K562 (cell line): ENCODE results near the gene ZKSCAN3. TPM values are rescaled to one million over a fixed set of nuclear protein-coding genes. Genes with fewer than 3 reads are reported as not detected.

Experiments
- ADNP ChIP-seq: fragments of 200-800 bp; sonication (Bioruptor generic); IDR thresholded peaks from 2 replicates; pipeline ENCODE4 v1.6.1; 2016; ENCODE audit warnings: missing genetic modification characterization, missing compliant biosample characterization
- CBX8 ChIP-seq: fragments of 200-600 bp; sonication (generic); IDR thresholded peaks from 2 replicates; pipeline ENCODE4 v1.6.1; 2012; ENCODE audit warnings: borderline replicate concordance, mixed run types, low read depth, mild to moderate bottlenecking, moderate library complexity, mixed read lengths, low read length, control low read depth, inconsistent platforms; ENCODE audit not compliant: poor library complexity, severe bottlenecking; ENCODE audit errors: extremely low read depth
- CCAR2 ChIP-seq: fragments of 200-400 bp; formaldehyde crosslinking; IDR thresholded peaks from 2 replicates; pipeline ENCODE4 v1.6.1; 2017; ENCODE audit warnings: mild to moderate bottlenecking, low read depth, low read length
- COPS2 ChIP-seq: fragments of 450-650 bp; conservative IDR thresholded peaks from 2 replicates; pipeline ENCODE4 v1.6.1; 2016; ENCODE audit warnings: mild to moderate bottlenecking, moderate library complexity
- ETS2 ChIP-seq: IDR thresholded peaks from 2 replicates; pipeline ENCODE4 v1.6.1; 2016; ENCODE audit warnings: borderline replicate concordance, missing genetic modification characterization, mild to moderate bottlenecking, moderate library complexity, missing compliant biosample characterization; ENCODE audit not compliant: poor library complexity, severe bottlenecking
- EZH2 ChIP-seq: IDR thresholded peaks from 2 replicates; pipeline ENCODE4 v1.6.1; 2012; ENCODE audit warnings: low read depth, mild to moderate bottlenecking, inconsistent platforms, low read length, borderline replicate concordance
- FUS ChIP-seq: fragments of 200-400 bp; formaldehyde crosslinking; optimal IDR thresholded peaks from 2 replicates; pipeline ENCODE3; 2017; ENCODE audit warnings: low read depth, low read length
- HMG20A ChIP-seq: fragments of 450-650 bp; formaldehyde crosslinking; conservative IDR thresholded peaks from 2 replicates; pipeline ENCODE4 v1.4.0; 2020; ENCODE audit warnings: mild to moderate bottlenecking, mixed read lengths
- MEIS2 ChIP-seq: fragments of 450-650 bp; IDR thresholded peaks from 2 replicates; pipeline ENCODE4 v1.6.1; 2014; ENCODE audit warnings: mild to moderate bottlenecking; ENCODE audit not compliant: partially characterized antibody
- PTTG1 ChIP-seq: fragments of 450-650 bp; IDR thresholded peaks from 2 replicates; pipeline ENCODE4 v1.6.1; 2016; ENCODE audit warnings: low read depth, mild to moderate bottlenecking, missing genetic modification characterization, missing compliant biosample characterization
- RBBP5 ChIP-seq: fragments of 200-600 bp; sonication (generic); IDR thresholded peaks from 2 replicates; pipeline ENCODE4 v1.6.1; 2012; ENCODE audit warnings: borderline replicate concordance, mild to moderate bottlenecking, low read length, control low read depth, inconsistent platforms; ENCODE audit not compliant: insufficient read depth, poor library complexity, severe bottlenecking
- SMC3 ChIP-seq: conservative IDR thresholded peaks from 2 replicates; pipeline ENCODE4 v1.6.1; 2011; ENCODE audit warnings: low read depth, low read length, improper control_type of control experiment; ENCODE audit not compliant: insufficient read depth
- SPI1 ChIP-seq: IDR thresholded peaks from 2 replicates; pipeline ENCODE4 v1.6.1; 2011; ENCODE audit warnings: low read depth, low read length, control low read depth, borderline replicate concordance
- TOE1 ChIP-seq, 2 experiments: fragments of 450-650 bp in 1 of 2; sonication (generic) in 1 of 2; formaldehyde crosslinking in 1 of 2; IDR thresholded peaks; 2 replicates each; pipeline versions ENCODE4 v1.7.1 to v1.8.0; 2016 to 2022; ENCODE audit warnings: borderline replicate concordance in 2 of 2, mild to moderate bottlenecking in 2 of 2, antibody characterized with exemption in 1 of 2, inconsistent platforms in 1 of 2, low read depth in 1 of 2, missing genetic modification reagents in 1 of 2, moderate library complexity in 1 of 2
- ZNF253 ChIP-seq: fragments of 250-450 bp; sonication (Bioruptor Pico); conservative IDR thresholded peaks from 2 replicates; pipeline ENCODE4 v1.6.1; 2021; ENCODE audit warnings: mild to moderate bottlenecking
- ZNF274 ChIP-seq: IDR thresholded peaks from 2 replicates; pipeline ENCODE4 v1.6.1; 2011; ENCODE audit warnings: low read depth, mild to moderate bottlenecking, low read length, moderate library complexity, borderline replicate concordance
- ZNF561 ChIP-seq: fragments of 450-650 bp; formaldehyde crosslinking; conservative IDR thresholded peaks from 2 replicates; pipeline ENCODE4 v1.4.0; 2020; ENCODE audit warnings: mild to moderate bottlenecking, moderate library complexity
- ZNF766 ChIP-seq: fragments of 200-800 bp; sonication (Bioruptor generic); conservative IDR thresholded peaks from 2 replicates; pipeline ENCODE4 v1.6.1; 2016; ENCODE audit warnings: missing genetic modification characterization, missing compliant biosample characterization
- ZNF778 ChIP-seq: fragments of 450-650 bp; formaldehyde crosslinking; IDR thresholded peaks from 2 replicates; pipeline ENCODE4 v1.4.0; 2020; ENCODE audit warnings: mild to moderate bottlenecking, moderate library complexity
- ZNF785 ChIP-seq: fragments of 250-450 bp; sonication (Bioruptor Pico); IDR thresholded peaks from 2 replicates; pipeline ENCODE4 v1.4.0; 2020; ENCODE audit warnings: mild to moderate bottlenecking
- polyA plus RNA-seq, 8 experiments: library from polyadenylated mRNA; depleted of rRNA in 4 of 8; stranded (reverse) in 5 of 8; unstranded in 3 of 8; fragments of >200 nt; fragmentation: Nextera tagmentation in 2 of 8; fragmentation: Illumina TruSeq in 1 of 8; extraction: Ambion mirVana in 2 of 8; extraction: Trizol in 1 of 8; gene quantifications; 2 replicates each; pipeline versions ENCODE4 v1.2.1 to v1.2.3, GENCODE V29; 2011 to 2014; ENCODE audit warnings: inconsistent platforms in 1 of 8, missing spikeins in 1 of 8
- total RNA-seq, 7 experiments: library from RNA; depleted of rRNA in 6 of 7; stranded (reverse); fragments of >200 nt in 6 of 7; fragmentation: Illumina TruSeq in 2 of 7; extraction: Trizol in 2 of 7; gene quantifications; 2 replicates each; pipeline versions ENCODE4 v1.2.1 to v1.2.3, GENCODE V29; 2011 to 2021; ENCODE audit warnings: low replicate concordance in 1 of 7
- TF ChIP-seq, protein P1 (sequence below): fragments of 450-650 bp; IDR thresholded peaks from 2 replicates; pipeline ENCODE4 v1.6.1; 2018; ENCODE audit not compliant: partially characterized antibody
- TF ChIP-seq, protein P2 (sequence below): fragments of 450-650 bp; IDR thresholded peaks from 2 replicates; pipeline ENCODE4 v1.6.1; 2016; ENCODE audit warnings: borderline replicate concordance

ZKSCAN3 gene
- total and polyA plus RNA-seq, 9 of the 15 experiments (the other 6 are each of a cell fraction or from before 2014, with no cell fraction given), result 3.0 to 12.4 (median 10.2) TPM

- no peak for TF ChIP-seq COPS2
- TF ChIP-seq, protein P1, sequence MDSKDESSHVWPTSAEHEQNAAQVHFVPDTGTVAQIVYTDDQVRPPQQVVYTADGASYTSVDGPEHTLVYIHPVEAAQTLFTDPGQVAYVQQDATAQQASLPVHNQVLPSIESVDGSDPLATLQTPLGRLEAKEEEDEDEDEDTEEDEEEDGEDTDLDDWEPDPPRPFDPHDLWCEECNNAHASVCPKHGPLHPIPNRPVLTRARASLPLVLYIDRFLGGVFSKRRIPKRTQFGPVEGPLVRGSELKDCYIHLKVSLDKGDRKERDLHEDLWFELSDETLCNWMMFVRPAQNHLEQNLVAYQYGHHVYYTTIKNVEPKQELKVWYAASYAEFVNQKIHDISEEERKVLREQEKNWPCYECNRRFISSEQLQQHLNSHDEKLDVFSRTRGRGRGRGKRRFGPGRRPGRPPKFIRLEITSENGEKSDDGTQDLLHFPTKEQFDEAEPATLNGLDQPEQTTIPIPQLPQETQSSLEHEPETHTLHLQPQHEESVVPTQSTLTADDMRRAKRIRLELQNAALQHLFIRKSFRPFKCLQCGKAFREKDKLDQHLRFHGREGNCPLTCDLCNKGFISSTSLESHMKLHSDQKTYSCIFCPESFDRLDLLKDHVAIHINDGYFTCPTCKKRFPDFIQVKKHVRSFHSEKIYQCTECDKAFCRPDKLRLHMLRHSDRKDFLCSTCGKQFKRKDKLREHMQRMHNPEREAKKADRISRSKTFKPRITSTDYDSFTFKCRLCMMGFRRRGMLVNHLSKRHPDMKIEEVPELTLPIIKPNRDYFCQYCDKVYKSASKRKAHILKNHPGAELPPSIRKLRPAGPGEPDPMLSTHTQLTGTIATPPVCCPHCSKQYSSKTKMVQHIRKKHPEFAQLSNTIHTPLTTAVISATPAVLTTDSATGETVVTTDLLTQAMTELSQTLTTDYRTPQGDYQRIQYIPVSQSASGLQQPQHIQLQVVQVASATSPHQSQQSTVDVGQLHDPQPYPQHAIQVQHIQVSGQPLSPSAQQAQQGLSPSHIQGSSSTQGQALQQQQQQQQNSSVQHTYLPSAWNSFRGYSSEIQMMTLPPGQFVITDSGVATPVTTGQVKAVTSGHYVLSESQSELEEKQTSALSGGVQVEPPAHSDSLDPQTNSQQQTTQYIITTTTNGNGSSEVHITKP, result no peak
- TF ChIP-seq ZNF561 (CRISPR knock-in tag), result peak; percentile 76; the same call in 1 of the 2 replicates
- peak; percentile 100 for TF ChIP-seq ZNF766 (CRISPR knock-in tag)
- TF ChIP-seq PTTG1 (tag), result peak; percentile 97
- no peak for TF ChIP-seq CBX8
- TF ChIP-seq MEIS2, result peak; percentile 40
- TF ChIP-seq, protein P2, sequence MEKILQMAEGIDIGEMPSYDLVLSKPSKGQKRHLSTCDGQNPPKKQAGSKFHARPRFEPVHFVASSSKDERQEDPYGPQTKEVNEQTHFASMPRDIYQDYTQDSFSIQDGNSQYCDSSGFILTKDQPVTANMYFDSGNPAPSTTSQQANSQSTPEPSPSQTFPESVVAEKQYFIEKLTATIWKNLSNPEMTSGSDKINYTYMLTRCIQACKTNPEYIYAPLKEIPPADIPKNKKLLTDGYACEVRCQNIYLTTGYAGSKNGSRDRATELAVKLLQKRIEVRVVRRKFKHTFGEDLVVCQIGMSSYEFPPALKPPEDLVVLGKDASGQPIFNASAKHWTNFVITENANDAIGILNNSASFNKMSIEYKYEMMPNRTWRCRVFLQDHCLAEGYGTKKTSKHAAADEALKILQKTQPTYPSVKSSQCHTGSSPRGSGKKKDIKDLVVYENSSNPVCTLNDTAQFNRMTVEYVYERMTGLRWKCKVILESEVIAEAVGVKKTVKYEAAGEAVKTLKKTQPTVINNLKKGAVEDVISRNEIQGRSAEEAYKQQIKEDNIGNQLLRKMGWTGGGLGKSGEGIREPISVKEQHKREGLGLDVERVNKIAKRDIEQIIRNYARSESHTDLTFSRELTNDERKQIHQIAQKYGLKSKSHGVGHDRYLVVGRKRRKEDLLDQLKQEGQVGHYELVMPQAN, result no peak
- TF ChIP-seq ETS2, result peak; percentile 93
- TF ChIP-seq ZNF785, result 0 out of 2 replicates have a peak, but pooled peaks have one; percentile 79
- no peak for TF ChIP-seq ZNF778 (CRISPR knock-in tag)
- peak; percentile 34 for TF ChIP-seq RBBP5
- TF ChIP-seq ZNF274, result no peak
- TF ChIP-seq EZH2, result no peak
- no peak for TF ChIP-seq ADNP
- TF ChIP-seq CCAR2, result no peak
- no peak for TF ChIP-seq ZNF253 (CRISPR knock-in tag)
- TF ChIP-seq FUS, result no peak
- TF ChIP-seq SMC3, result 0 out of 2 replicates have a peak, but pooled peaks have one; percentile 4
- TF ChIP-seq SPI1, result no peak
- 0 out of 2 replicates have a peak, but pooled peaks have one; percentile 41 for TF ChIP-seq TOE1 (IDR thresholded peaks at IDR 0.05; ENCODE audit: borderline replicate concordance)
- no peak for TF ChIP-seq TOE1 (CRISPR knock-in tag; IDR thresholded peaks at IDR 0.05; ENCODE audit: borderline replicate concordance, low read depth)
- TF ChIP-seq HMG20A (CRISPR knock-in tag), result no peak
These were observed 4.4 kb downstream of the ZKSCAN3 start (continued) for GRCh38 chr6:28353981-28354676.
